HG03442 (cell line): ENCODE data around the gene SLC12A7.
"Not testable (repeated sequence)": the region's sequence is repeated elsewhere in the genome, so short reads cannot be mapped to it uniquely, and the experiment has no call there.

Experiments used
- ATAC-seq: cut with Tn5 transposase; IDR thresholded peaks from one replicate; pipeline ENCODE4 v1.9.1; 2021; ENCODE audit warnings: mild to moderate bottlenecking, moderate library complexity; ENCODE audit not compliant: unreplicated experiment

SLC12A7 gene

GRCh38 chr5:1127959-1128785 is 16.3 kb upstream of the SLC12A7 start:
- ATAC-seq: no peak

DNA sequence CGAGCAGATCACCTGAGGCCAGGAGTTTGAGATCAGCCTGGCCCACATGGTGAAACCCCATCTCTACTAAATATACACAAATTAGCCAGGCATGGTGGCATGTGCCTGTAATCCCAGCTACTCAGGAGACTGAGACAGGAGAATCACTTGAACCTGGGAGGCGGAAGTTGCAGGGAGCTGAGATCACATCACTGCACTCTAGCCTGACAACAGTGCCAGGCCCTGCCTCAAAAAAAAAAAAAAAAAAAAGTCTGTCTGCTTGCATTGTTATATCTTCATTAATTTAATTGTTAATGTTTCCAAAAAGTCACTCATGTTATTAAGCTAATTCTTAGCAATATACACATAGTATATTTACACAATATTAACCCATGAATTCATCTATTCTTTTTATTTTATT is 13.8 kb upstream of the SLC12A7 start:
- not testable (repeated sequence) for ATAC-seq

DNA sequence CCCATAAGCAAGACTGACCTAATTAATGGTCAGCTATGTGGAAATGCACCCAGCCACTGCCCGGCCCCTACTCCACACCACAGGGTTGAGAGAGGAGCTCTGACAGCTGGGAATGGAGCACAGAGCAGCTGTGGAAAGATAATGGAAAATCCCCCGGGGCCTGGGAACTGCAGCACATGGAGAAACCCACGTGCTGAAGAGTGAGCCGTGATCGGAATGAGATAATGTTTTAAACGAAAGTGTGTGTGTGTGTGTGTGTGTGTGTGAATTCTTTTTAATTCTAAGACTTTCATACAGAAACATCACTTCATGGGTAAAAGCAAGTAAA is 13.1 kb upstream of the SLC12A7 start:
- ATAC-seq: no peak

- ATAC-seq: no peak
Measured at GRCh38 chr5:1124205-1125029, 12.6 kb upstream of the SLC12A7 start.

DNA sequence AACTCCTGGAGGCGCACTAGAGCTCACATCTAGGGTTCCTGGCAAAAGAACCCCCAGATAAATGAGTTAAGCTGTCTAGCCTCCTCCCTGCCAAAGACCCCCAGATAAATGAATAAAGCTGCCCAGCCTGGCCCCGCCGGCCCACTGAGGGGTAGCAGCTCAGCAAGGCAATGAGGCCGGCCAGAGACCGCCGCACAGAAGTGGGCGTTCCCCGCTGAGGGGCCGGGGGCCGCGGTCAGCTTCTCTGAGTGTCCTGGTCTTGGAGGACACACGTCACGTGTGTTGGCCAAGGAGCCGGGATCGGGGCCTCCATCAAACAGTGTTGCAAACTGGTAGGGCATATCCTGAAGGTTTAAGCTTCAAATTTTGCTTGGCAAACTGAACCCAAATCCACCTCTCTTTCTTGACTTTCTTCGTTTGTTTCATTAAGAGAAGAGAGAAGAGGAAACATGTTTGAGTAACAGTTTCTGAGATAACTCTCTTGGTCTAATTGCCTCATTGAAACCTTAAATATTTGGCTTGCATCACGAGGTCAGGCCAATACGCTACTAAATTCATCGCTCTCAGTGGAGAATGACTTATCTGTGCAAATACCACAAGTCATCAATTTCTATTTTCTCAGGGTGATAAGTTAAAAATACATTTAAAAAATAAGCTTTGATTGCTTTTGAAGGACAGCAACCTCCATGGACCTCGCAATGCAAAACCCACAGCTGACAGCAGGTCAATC is 11.7 kb upstream of the SLC12A7 start:
- no peak for ATAC-seq

DNA sequence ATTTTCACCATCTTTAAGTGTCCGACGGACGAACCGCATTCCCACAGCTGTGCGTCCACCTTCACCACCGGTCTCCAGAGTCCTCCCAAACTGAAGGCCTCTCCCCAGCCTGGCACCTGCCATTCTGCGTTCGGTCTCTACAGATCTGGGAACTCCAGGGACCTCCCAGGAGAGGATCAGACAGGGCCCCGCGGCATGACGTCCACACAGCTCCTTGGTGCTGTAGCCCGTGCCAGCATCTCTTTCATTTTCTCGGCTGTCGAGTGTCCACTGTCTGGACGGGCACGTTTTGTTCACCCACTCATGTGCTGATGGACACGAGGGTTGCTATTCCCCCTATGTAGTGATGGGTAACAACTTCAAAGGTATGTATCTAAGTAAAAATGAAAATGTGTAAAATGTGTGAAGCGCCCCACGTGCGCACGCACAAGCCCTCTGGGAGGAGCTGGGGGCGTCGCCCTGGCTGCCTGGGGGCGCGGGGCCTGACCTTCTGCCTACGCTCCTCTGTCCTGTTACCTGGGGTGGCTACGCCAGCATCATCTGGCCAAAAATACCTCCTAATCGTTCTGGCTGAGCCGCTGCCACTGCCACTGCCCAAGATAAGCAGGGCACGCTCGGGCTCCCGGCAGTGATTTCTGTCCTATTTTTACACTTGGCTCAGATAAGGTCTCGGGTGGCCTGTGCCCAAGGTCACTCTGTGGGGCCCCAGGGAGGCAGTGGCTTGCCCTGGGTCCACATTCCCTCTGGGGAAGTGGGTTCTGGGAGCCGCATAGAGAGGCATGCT is 10.8 kb upstream of the SLC12A7 start:
- ATAC-seq: no peak

- no peak for ATAC-seq
Measured at GRCh38 chr5:1121891-1122290, 10.0 kb upstream of the SLC12A7 start.

DNA sequence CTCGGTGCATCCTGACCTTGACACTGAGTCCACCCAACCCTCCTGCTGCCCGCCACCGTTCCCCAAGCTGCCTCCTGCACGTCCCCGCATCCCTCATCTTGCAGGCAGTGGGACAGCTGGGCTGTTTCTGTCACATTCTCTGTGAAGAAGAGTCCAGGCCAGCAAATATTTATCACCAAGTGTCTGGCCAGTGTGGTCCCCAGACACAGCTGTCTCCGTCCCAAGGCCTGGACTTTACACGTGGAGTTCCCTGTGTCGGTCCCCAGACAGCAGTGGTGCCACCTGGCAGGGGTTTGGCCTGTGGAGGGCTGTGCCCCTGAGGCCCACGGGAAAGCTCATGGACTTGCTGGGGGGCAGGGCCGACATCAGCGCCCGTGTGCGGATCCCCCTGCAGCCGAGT is 9.2 kb upstream of the SLC12A7 start:
- ATAC-seq: no peak

- no peak for ATAC-seq
Measured at GRCh38 chr5:1120236-1120999, 8.6 kb upstream of the SLC12A7 start.

GRCh38 chr5:1119312-1119831 is 7.5 kb upstream of the SLC12A7 start:
- ATAC-seq: no peak

GRCh38 chr5:1118738-1119137 is 6.9 kb upstream of the SLC12A7 start:
- ATAC-seq: no peak

- ATAC-seq: no peak
Measured at GRCh38 chr5:1118231-1118698, 6.4 kb upstream of the SLC12A7 start.

- no peak for ATAC-seq
Measured at GRCh38 chr5:1116977-1117376, 5.1 kb upstream of the SLC12A7 start.

- no peak for ATAC-seq
Measured at GRCh38 chr5:1116109-1116740, 4.4 kb upstream of the SLC12A7 start.

DNA sequence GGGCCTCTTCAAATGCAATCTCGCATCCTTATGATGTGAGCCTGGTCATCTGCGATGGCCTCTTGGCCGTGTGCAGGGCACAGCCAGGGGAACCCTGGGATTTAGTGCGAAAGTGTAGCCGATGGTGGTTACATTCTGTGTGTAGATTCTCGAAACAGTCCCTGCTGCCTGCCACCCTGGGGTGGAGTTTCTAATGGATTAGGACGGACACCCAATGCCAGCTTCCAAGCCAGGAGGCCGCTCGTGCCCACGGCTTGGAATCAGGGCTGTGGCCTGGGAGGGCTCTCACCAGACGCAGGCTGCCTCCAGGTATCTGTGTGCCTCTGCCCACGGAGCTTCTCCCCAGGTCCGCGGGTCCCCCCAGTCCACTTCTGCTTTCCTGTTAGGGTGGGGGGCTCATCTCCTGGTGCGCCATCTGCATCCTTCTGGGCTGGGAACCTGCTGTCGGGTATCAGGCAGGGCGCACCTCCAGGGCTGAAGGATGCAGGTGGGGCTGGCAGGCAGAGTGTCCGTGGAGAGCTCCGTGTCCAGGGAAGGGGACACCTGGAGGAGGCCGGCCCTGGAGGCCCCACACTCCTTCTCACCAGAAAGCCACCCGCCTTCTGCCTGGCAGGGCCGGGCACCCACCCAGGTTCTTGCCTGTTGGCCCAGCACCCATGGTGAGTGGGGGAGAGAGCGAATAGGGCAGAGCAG is 3.4 kb upstream of the SLC12A7 start:
- ATAC-seq: no peak

GRCh38 chr5:1113805-1114586 is 2.1 kb upstream of the SLC12A7 start:
- no peak for ATAC-seq

DNA sequence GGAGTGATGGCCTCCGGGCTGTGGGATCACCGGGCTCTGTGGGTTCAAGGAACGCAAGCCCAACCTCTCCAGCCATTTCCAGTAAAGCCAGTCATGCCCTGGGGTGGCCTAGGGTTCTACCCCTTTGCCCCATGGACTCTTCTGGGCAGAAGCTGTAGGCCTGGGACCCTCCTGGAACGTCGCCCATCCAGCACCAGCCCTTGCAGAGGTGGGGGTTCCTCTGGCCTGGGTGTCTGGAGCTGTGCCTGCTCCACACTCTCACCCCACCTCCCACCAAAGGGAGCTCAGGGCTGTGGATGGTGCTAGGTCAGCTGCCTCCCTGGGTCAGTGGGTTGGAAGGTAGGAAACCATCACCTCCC is 1.4 kb upstream of the SLC12A7 start:
- ATAC-seq: no peak
